ENCODE measurements around the gene MRPS6.

DNA sequence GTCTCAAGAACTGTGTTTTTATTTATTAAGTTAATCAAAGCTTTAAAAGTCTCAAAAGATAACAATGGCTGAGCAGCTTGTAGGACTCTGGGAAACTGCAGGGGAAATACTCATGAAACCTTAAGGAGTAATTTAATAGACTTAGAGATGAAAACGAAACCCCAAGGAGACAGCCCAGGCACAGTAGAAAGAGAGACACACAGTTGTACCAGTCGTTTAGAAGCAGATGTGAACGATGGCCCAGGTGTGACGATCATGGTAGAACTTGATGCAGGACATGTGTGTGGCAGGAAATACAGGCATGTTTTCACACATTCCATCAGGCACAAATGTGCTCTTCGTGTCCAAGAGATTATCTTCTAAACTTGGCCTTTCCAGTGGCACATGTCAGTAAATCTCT lies 21.2 kb upstream of the MRPS6 start:
- TF ChIP-seq, protein P1, sequence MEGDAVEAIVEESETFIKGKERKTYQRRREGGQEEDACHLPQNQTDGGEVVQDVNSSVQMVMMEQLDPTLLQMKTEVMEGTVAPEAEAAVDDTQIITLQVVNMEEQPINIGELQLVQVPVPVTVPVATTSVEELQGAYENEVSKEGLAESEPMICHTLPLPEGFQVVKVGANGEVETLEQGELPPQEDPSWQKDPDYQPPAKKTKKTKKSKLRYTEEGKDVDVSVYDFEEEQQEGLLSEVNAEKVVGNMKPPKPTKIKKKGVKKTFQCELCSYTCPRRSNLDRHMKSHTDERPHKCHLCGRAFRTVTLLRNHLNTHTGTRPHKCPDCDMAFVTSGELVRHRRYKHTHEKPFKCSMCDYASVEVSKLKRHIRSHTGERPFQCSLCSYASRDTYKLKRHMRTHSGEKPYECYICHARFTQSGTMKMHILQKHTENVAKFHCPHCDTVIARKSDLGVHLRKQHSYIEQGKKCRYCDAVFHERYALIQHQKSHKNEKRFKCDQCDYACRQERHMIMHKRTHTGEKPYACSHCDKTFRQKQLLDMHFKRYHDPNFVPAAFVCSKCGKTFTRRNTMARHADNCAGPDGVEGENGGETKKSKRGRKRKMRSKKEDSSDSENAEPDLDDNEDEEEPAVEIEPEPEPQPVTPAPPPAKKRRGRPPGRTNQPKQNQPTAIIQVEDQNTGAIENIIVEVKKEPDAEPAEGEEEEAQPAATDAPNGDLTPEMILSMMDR (IDR thresholded peaks at IDR 0.05; ENCODE audit: low read depth, low read length, poor library complexity, severe bottlenecking), result no peak
- no peak for TF ChIP-seq EZH2phosphoT487 (IDR thresholded peaks at IDR 0.05; ENCODE audit: borderline replicate concordance, low read length)
